SK-N-SH treated with all-trans-retinoic acid at 6 μM for 48 hours (cell line): ENCODE results near the gene IQSEC1.
A peak's percentile ranks its signal among the peaks of the same experiment; 100 is the strongest.

Source experiments
- ATAC-seq: fragments of 200-7000 bp; cut with Tn5 transposase; 3 replicates; pipeline ENCODE4 v1.9.1; 2020; ENCODE audit warnings: mild to moderate bottlenecking, moderate library complexity
- ARNTL ChIP-seq: fragments of 450-650 bp; formaldehyde crosslinking; IDR thresholded peaks from 2 replicates; pipeline ENCODE4 v1.5.0; 2020; ENCODE audit warnings: low read depth, mild to moderate bottlenecking, moderate library complexity, borderline replicate concordance
- BACH2 ChIP-seq: fragments of 250-450 bp; sonication (Bioruptor Pico); IDR thresholded peaks from 2 replicates; pipeline ENCODE4 v1.9.0; 2021; ENCODE audit warnings: mild to moderate bottlenecking, borderline replicate concordance
- CREB5 ChIP-seq: fragments of 250-450 bp; sonication (Bioruptor Pico); IDR thresholded peaks from 2 replicates; pipeline ENCODE4 v1.5.1; 2020; ENCODE audit warnings: low read depth, mild to moderate bottlenecking, moderate library complexity
- CSDC2 ChIP-seq: fragments of 250-450 bp; sonication (Bioruptor Pico); IDR thresholded peaks from 2 replicates; pipeline ENCODE4 v1.5.0; 2020; ENCODE audit warnings: mild to moderate bottlenecking, moderate library complexity
- CSRNP3 ChIP-seq: fragments of 250-450 bp; sonication (Bioruptor Pico); IDR thresholded peaks from 2 replicates; pipeline ENCODE4 v1.5.1; 2021; ENCODE audit warnings: mild to moderate bottlenecking, moderate library complexity
- ESRRG ChIP-seq: fragments of 250-450 bp; sonication (Bioruptor Pico); IDR thresholded peaks from 2 replicates; pipeline ENCODE4 v1.6.1; 2021; ENCODE audit warnings: mild to moderate bottlenecking
- GLIS3 ChIP-seq: fragments of 250-450 bp; sonication (Bioruptor Pico); IDR thresholded peaks from 2 replicates; pipeline ENCODE4 v1.5.0; 2020; ENCODE audit warnings: mild to moderate bottlenecking, moderate library complexity
- ISL1 ChIP-seq: fragments of 250-450 bp; sonication (Bioruptor Pico); IDR thresholded peaks from 2 replicates; pipeline ENCODE4 v2.1.2; 2022; ENCODE audit warnings: mild to moderate bottlenecking, moderate library complexity
- OSR1 ChIP-seq: fragments of 250-450 bp; sonication (Bioruptor Pico); IDR thresholded peaks from 2 replicates; pipeline ENCODE4 v1.8.0; 2022; ENCODE audit warnings: moderate library complexity, mild to moderate bottlenecking, inconsistent platforms
- PATZ1 ChIP-seq: fragments of 250-450 bp; sonication (Bioruptor Pico); IDR thresholded peaks from 2 replicates; pipeline ENCODE4 v1.8.0; 2020; ENCODE audit warnings: mild to moderate bottlenecking, moderate library complexity, borderline replicate concordance
- PPARA ChIP-seq: fragments of 250-450 bp; sonication (Bioruptor Pico); IDR thresholded peaks from 2 replicates; pipeline ENCODE4 v1.5.0; 2020; ENCODE audit warnings: mild to moderate bottlenecking, borderline replicate concordance
- RARB ChIP-seq: fragments of 250-450 bp; sonication (Bioruptor Pico); IDR thresholded peaks from 2 replicates; pipeline ENCODE4 v1.8.0; 2021; ENCODE audit warnings: mild to moderate bottlenecking, moderate library complexity
- SNAI2 ChIP-seq: fragments of 250-450 bp; sonication (Bioruptor Pico); IDR thresholded peaks from 2 replicates; pipeline ENCODE4 v1.5.0; 2020; ENCODE audit warnings: mild to moderate bottlenecking, moderate library complexity
- TCF4 ChIP-seq: fragments of 250-450 bp; sonication (Bioruptor Pico); IDR thresholded peaks from 2 replicates; pipeline ENCODE4 v1.8.0; 2021; ENCODE audit warnings: mild to moderate bottlenecking, moderate library complexity, borderline replicate concordance
- TOX ChIP-seq: fragments of 250-450 bp; sonication (Bioruptor Pico); IDR thresholded peaks from 2 replicates; pipeline ENCODE4 v1.8.0; 2021; ENCODE audit warnings: mild to moderate bottlenecking, moderate library complexity, borderline replicate concordance
- TSHZ2 ChIP-seq: fragments of 250-450 bp; sonication (Bioruptor Pico); IDR thresholded peaks from 2 replicates; pipeline ENCODE4 v1.5.0; 2020; ENCODE audit warnings: mild to moderate bottlenecking, moderate library complexity
- ZC3H10 ChIP-seq: fragments of 250-450 bp; sonication (Bioruptor Pico); IDR thresholded peaks from 2 replicates; pipeline ENCODE4 v1.5.1; 2021; ENCODE audit warnings: mild to moderate bottlenecking, moderate library complexity
- ZFP3 ChIP-seq: fragments of 250-450 bp; sonication (Bioruptor Pico); IDR thresholded peaks from 2 replicates; pipeline ENCODE4 v1.5.0; 2020; ENCODE audit warnings: mild to moderate bottlenecking, moderate library complexity
- ZFP30 ChIP-seq: fragments of 450-650 bp; formaldehyde crosslinking; IDR thresholded peaks from 2 replicates; pipeline ENCODE4 v1.5.0; 2022; ENCODE audit warnings: mild to moderate bottlenecking, moderate library complexity
- ZNF565 ChIP-seq: fragments of 450-650 bp; formaldehyde crosslinking; conservative IDR thresholded peaks from 2 replicates; pipeline ENCODE4 v1.5.0; 2020; ENCODE audit warnings: low read depth, mild to moderate bottlenecking, moderate library complexity
- ZNF70 ChIP-seq: fragments of 450-650 bp; formaldehyde crosslinking; IDR thresholded peaks from 2 replicates; pipeline ENCODE4 v1.5.0; 2020; ENCODE audit warnings: mild to moderate bottlenecking, moderate library complexity
- ZNF8 ChIP-seq: fragments of 450-650 bp; formaldehyde crosslinking; IDR thresholded peaks from 2 replicates; pipeline ENCODE4 v1.5.0; 2020; ENCODE audit warnings: mild to moderate bottlenecking, moderate library complexity

IQSEC1 gene

GRCh38 chr3:12903000-12903800 lies 170.0 kb downstream of the IQSEC1 start:
- ATAC-seq, result no peak
- TF ChIP-seq ISL1 (CRISPR knock-in tag) (no peak), RARB (CRISPR knock-in tag) (no peak), GLIS3 (no peak)
- TF ChIP-seq, all 23 proteins: peak for 0

GRCh38 chr3:12902181-12902999 lies 170.8 kb downstream of the IQSEC1 start:
- no peak for ATAC-seq
- no peak for TF ChIP-seq PATZ1 (CRISPR knock-in tag)
- no peak for TF ChIP-seq TSHZ2 (CRISPR knock-in tag)
- no peak for TF ChIP-seq CREB5 (CRISPR knock-in tag)
- TF ChIP-seq GLIS3, result no peak
- no peak for TF ChIP-seq CSDC2
- no peak for TF ChIP-seq ZFP3 (CRISPR knock-in tag)
- no peak for TF ChIP-seq RARB (CRISPR knock-in tag)
- no peak for TF ChIP-seq CSRNP3 (CRISPR knock-in tag)
- TF ChIP-seq ZNF565, result no peak
- no peak for TF ChIP-seq OSR1 (CRISPR knock-in tag)
- no peak for TF ChIP-seq ESRRG (CRISPR knock-in tag)
- TF ChIP-seq ARNTL (CRISPR knock-in tag), result no peak
- TF ChIP-seq ZNF8 (CRISPR knock-in tag), result no peak
- TF ChIP-seq ZC3H10 (CRISPR knock-in tag), result no peak
- TF ChIP-seq TOX (CRISPR knock-in tag), result no peak

- ATAC-seq, result peak; percentile 21; the same call in 1 of the 3 replicates
- no peak for TF ChIP-seq PPARA (CRISPR knock-in tag)
- no peak for TF ChIP-seq ZFP30 (CRISPR knock-in tag)
- TF ChIP-seq ZNF565, result no peak
- TF ChIP-seq ISL1 (CRISPR knock-in tag), result no peak
- no peak for TF ChIP-seq ZNF70
- TF ChIP-seq ZC3H10 (CRISPR knock-in tag), result no peak
- TF ChIP-seq TCF4, result no peak
- no peak for TF ChIP-seq ARNTL (CRISPR knock-in tag)
- TF ChIP-seq RARB (CRISPR knock-in tag), result no peak
- no peak for TF ChIP-seq GLIS3
- TF ChIP-seq SNAI2, result no peak
- no peak for TF ChIP-seq ESRRG (CRISPR knock-in tag)
- no peak for TF ChIP-seq TOX (CRISPR knock-in tag)
- TF ChIP-seq CREB5 (CRISPR knock-in tag), result no peak
- TF ChIP-seq BACH2 (CRISPR knock-in tag), result no peak
- TF ChIP-seq, all 23 proteins: peak for 0
These were observed 171.6 kb downstream of the IQSEC1 start for GRCh38 chr3:12901623-12902045.
